HepG2 (cell line): ENCODE measurements around the gene SPPL2B. TPM values are rescaled to one million over a fixed set of nuclear protein-coding genes. Genes with fewer than 3 reads are reported as not detected.

Experiments used
- FOXA1 ChIP-seq, 2 experiments: fragments of 450-650 bp in 1 of 2; sonication (generic) in 1 of 2; formaldehyde crosslinking in 1 of 2; IDR thresholded peaks; 2 replicates each; pipeline versions ENCODE4 v1.4.0 to v1.6.1; 2016 to 2020; ENCODE audit warnings: missing genetic modification reagents in 1 of 2
- HNF1A ChIP-seq, 2 experiments: sonication (generic) in 1 of 2; formaldehyde crosslinking in 1 of 2; IDR thresholded peaks; 2 replicates each; pipeline versions ENCODE4 v1.4.0 to v1.6.1; 2016 to 2020; ENCODE audit warnings: borderline replicate concordance in 1 of 2, low read depth in 1 of 2, mild to moderate bottlenecking in 1 of 2, missing genetic modification reagents in 1 of 2
- HNRNPH1 ChIP-seq: fragments of 200-400 bp; formaldehyde crosslinking; optimal IDR thresholded peaks from 2 replicates; pipeline ENCODE3; 2017; ENCODE audit warnings: mild to moderate bottlenecking, low read depth, low read length
- KDM2A ChIP-seq: sonication (generic); formaldehyde crosslinking; IDR thresholded peaks from 2 replicates; pipeline ENCODE4 v1.4.0; 2020; ENCODE audit warnings: low read depth, missing genetic modification reagents, borderline replicate concordance
- MIER2 ChIP-seq: IDR thresholded peaks from 2 replicates; pipeline ENCODE4 v1.6.1; 2016; ENCODE audit warnings: missing biosample characterization, missing genetic modification reagents
- NBN ChIP-seq: fragments of 450-650 bp; conservative IDR thresholded peaks from 2 replicates; pipeline ENCODE4 v1.6.1; 2017
- SMAD9 ChIP-seq: sonication (generic); formaldehyde crosslinking; IDR thresholded peaks from 2 replicates; pipeline ENCODE4 v1.5.1; 2020; ENCODE audit warnings: mild to moderate bottlenecking, missing genetic modification reagents
- SRF ChIP-seq: IDR thresholded peaks from 2 replicates; pipeline ENCODE4 v1.6.1; 2011; ENCODE audit warnings: mild to moderate bottlenecking, low read depth, low read length, moderate library complexity
- SRSF1 ChIP-seq: fragments of 200-400 bp; formaldehyde crosslinking; optimal IDR thresholded peaks from 2 replicates; pipeline ENCODE3; 2017; ENCODE audit warnings: mild to moderate bottlenecking, low read depth, low read length, moderate library complexity
- SRSF9 ChIP-seq: fragments of 200-400 bp; formaldehyde crosslinking; IDR thresholded peaks from 2 replicates; pipeline ENCODE4 v1.6.1; 2018; ENCODE audit warnings: borderline replicate concordance, mild to moderate bottlenecking, low read depth, low read length; ENCODE audit not compliant: insufficient read depth, poor library complexity, severe bottlenecking
- STAG1 ChIP-seq: sonication (generic); formaldehyde crosslinking; IDR thresholded peaks from 2 replicates; pipeline ENCODE4 v1.4.0; 2020; ENCODE audit warnings: missing genetic modification reagents
- TFDP2 ChIP-seq: sonication (generic); formaldehyde crosslinking; IDR thresholded peaks from 2 replicates; pipeline ENCODE4 v1.4.0; 2020; ENCODE audit warnings: missing genetic modification reagents
- ZNF713 ChIP-seq: sonication (generic); formaldehyde crosslinking; IDR thresholded peaks from 2 replicates; pipeline ENCODE4 v1.4.0; 2020; ENCODE audit warnings: mild to moderate bottlenecking, missing genetic modification reagents
- ZNF850 ChIP-seq: sonication (generic); formaldehyde crosslinking; conservative IDR thresholded peaks from 2 replicates; pipeline ENCODE4 v1.9.0; 2021; ENCODE audit warnings: mild to moderate bottlenecking, missing genetic modification reagents
- polyA plus RNA-seq, 8 experiments: library from polyadenylated mRNA; depleted of rRNA in 3 of 8; stranded (reverse) in 7 of 8; unstranded in 1 of 8; fragments of >200 nt; fragmentation: Illumina TruSeq in 4 of 8; extraction: Trizol in 4 of 8; gene quantifications; 2 replicates each; pipeline versions ENCODE4 v1.2.1 to v1.2.3, GENCODE V29; 2011 to 2016; ENCODE audit warnings: low read depth in 4 of 8, missing spikeins in 1 of 8, mixed read lengths in 1 of 8; ENCODE audit not compliant: insufficient read depth in 1 of 8
- total RNA-seq, 5 experiments: library from RNA; depleted of rRNA; stranded (reverse); fragments of >200 nt; fragmentation: Illumina TruSeq; extraction: Trizol; gene quantifications; 2 replicates each; pipeline ENCODE4 v1.2.3, GENCODE V29; 2016; ENCODE audit warnings: low read depth in 1 of 5
- TF ChIP-seq, protein P1 (sequence below): sonication (generic); formaldehyde crosslinking; IDR thresholded peaks from 2 replicates; pipeline ENCODE4 v1.4.0; 2020; ENCODE audit warnings: missing genetic modification reagents

Gene SPPL2B
- total and polyA plus RNA-seq, 2 of the 13 experiments (the other 11 are each of a cell fraction or from before 2014, with no cell fraction given), result 14.9 to 15.2 TPM

DNA sequence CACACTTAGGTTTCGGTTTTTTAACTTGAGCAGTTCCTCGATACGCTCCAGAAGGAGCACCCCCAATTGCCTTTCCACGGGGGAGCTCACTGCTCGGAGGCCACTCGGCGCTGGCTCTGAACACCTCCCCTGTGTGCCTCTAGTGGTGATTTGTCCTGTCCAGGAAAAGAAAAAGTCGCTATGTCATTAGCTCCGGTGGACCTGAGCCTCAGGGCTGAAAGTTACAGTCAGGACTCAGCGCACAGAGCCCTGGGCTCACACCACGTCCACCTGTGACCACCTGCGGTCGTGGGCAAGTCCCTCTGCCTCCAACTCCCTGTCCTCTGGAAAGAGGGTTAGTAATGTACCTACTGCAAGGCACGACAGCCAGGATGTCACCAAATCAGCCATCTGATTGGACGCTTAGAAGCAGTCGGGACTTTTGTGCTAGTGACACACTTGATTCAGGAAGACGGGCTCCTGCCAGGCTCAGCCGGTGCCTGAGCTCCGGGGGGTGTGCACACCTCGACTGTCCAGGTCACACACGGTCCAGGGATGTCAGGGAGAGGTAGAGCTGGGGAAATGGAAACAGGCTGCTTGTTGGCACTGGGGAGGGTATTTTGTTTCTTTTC lies 27.7 kb downstream of the SPPL2B start (continued):
- TF ChIP-seq, protein P1, sequence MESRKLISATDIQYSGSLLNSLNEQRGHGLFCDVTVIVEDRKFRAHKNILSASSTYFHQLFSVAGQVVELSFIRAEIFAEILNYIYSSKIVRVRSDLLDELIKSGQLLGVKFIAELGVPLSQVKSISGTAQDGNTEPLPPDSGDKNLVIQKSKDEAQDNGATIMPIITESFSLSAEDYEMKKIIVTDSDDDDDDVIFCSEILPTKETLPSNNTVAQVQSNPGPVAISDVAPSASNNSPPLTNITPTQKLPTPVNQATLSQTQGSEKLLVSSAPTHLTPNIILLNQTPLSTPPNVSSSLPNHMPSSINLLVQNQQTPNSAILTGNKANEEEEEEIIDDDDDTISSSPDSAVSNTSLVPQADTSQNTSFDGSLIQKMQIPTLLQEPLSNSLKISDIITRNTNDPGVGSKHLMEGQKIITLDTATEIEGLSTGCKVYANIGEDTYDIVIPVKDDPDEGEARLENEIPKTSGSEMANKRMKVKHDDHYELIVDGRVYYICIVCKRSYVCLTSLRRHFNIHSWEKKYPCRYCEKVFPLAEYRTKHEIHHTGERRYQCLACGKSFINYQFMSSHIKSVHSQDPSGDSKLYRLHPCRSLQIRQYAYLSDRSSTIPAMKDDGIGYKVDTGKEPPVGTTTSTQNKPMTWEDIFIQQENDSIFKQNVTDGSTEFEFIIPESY (CRISPR knock-in tag), result no peak
- TF ChIP-seq KDM2A (CRISPR knock-in tag) (0 out of 2 replicates have a peak, but pooled peaks have one; percentile 14), SMAD9 (no peak), SRF (no peak), MIER2 (CRISPR knock-in tag) (no peak), NBN (no peak), HNRNPH1 (no peak), SRSF1 (no peak), ZNF850 (CRISPR knock-in tag) (no peak), ZNF713 (no peak), STAG1 (CRISPR knock-in tag) (no peak), HNF1A (IDR thresholded peaks at IDR 0.05; ENCODE audit: low read depth) (no peak), HNF1A (CRISPR knock-in tag; IDR thresholded peaks at IDR 0.05; ENCODE audit: borderline replicate concordance) (no peak), SRSF9 (no peak), TFDP2 (CRISPR knock-in tag) (no peak), FOXA1 (IDR thresholded peaks at IDR 0.05) (no peak), FOXA1 (CRISPR knock-in tag; IDR thresholded peaks at IDR 0.05) (no peak)
